GM12864 (cell line): Measurements from ENCODE around the gene ZNF350.
A peak's percentile ranks its signal among the peaks of the same experiment; 100 is the strongest.
"Not testable (repeated sequence)": the region's sequence is repeated elsewhere in the genome, so short reads cannot be mapped to it uniquely, and the experiment has no call there.

Source experiments
- DNase-seq: peaks from one replicate; pipeline ENCODE4 v3.0.0-alpha.2; 2011; ENCODE audit warnings: low read depth
- H3K4me3 ChIP-seq: 2 replicates; pipeline ENCODE4 v1.5.1; 2011; ENCODE audit warnings: mild to moderate bottlenecking, low read depth, low read length, control low read depth
- TF ChIP-seq, protein P1 (sequence below): IDR thresholded peaks from 2 replicates; pipeline ENCODE4 v1.5.1; 2011; ENCODE audit warnings: low read depth, mild to moderate bottlenecking, moderate library complexity, low read length, control low read depth, inconsistent platforms; ENCODE audit errors: missing control alignments

ZNF350 gene

DNA sequence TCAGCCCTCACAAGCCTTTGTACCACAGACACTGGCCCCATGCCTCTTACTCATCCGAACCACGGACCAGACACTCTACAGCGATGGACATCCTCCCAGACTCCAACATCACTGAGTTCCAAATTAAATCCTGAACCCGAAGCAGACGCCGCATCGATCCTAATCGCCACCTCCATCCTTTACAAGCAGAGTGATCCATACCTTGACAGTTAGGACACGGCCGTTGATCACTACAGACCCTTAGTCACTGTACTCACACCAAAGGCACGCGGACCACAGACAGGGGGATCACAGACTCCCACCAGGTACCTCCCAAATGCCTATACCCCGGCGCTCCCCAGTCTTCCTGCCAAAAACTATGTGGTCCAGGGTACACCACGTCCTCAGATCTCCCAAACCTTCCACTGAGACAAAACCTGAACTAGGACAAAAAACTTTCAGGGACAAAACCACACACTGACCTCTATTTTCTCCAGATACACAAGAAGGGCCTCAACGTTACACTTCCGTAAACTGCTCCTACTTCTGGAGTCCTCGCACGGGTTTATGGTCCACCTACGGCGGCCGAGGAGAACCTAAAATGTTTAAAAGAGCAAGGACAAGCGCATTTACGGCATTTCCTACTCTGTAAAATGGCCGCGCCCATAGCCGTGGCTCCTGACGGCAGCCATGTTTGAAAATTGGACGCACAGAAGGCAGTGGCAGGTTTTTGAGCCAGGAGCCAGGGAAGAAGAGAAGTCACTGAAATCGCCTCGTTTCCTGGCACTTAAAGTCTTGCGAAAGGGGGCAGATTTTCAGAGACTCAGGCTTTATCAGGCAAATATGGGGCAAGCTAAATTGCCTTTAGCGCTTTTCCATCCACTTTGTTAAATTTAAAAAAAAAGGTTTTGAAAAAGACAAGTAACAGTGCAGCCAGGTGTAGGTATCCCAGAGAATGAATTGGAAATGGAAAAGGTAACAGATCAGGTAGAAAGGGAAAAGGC lies at the start of gene ZNF350:
ZNF350 (minus strand) TSS at position 532 of the 983 bp plus-strand sequence. CDS start 12,480 bp downstream, outside the sequence.
- TF ChIP-seq, protein P1, sequence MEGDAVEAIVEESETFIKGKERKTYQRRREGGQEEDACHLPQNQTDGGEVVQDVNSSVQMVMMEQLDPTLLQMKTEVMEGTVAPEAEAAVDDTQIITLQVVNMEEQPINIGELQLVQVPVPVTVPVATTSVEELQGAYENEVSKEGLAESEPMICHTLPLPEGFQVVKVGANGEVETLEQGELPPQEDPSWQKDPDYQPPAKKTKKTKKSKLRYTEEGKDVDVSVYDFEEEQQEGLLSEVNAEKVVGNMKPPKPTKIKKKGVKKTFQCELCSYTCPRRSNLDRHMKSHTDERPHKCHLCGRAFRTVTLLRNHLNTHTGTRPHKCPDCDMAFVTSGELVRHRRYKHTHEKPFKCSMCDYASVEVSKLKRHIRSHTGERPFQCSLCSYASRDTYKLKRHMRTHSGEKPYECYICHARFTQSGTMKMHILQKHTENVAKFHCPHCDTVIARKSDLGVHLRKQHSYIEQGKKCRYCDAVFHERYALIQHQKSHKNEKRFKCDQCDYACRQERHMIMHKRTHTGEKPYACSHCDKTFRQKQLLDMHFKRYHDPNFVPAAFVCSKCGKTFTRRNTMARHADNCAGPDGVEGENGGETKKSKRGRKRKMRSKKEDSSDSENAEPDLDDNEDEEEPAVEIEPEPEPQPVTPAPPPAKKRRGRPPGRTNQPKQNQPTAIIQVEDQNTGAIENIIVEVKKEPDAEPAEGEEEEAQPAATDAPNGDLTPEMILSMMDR, result no peak
- peak within 1 kb of the TSS; percentile 60 for H3K4me3 ChIP-seq
- DNase-seq, result peak; percentile 93

DNA sequence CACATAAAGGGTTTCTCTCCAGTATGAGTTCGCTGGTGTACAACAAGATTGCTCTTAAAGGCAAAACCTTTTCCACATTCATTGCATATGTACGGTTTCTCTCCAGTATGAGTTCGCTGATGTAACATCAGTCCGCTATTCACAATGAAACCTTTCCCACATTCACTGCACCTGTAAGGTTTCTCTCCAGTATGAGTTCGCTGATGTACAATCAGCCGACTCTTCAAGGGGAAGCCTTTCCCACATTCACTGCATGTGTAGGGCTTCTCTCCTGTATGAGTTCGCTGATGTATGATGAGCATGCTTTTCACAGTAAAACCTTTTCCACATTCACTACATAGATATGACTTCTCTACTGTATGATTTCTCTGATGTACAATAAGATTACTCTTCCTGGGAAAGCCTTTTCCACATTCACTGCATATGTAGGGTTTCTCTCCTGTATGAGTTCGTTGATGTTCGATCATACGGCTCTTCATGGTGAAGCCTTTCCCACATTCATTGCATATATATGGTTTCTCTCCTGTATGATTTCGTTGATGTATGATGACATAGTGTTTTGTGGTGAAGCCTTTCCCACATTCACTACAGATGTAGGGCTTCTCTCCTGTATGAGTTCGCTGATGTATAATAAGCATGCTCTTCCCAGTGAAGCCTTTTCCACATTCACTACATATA lies 47.5 kb upstream of the ZNF350 start:
- no peak overlapping the region for H3K4me3 ChIP-seq
- no peak for DNase-seq

DNA sequence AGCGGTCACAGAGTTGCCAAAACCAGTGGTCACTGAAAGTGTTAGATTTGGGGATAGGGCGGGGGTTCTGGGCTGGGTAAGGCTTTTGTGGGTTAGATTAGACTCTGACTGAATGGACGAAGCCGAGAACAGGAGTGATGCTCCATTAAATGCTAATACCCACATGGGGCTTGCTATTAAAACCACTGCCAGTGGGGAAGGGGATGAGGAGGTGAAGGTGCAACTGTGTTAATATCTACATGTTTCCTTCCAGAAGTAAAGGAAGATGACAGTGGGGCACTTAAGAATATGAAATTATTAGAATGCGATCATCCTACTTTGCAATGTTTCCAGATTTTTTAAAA lies 42.1 kb upstream of the ZNF350 start:
- H3K4me3 ChIP-seq, result peak overlapping the region; percentile 97
- no peak for DNase-seq
- TF ChIP-seq, protein P1, result no peak

More for the DNA sequence above, 47.5 kb upstream of the ZNF350 start:
- TF ChIP-seq, protein P1, result no peak

DNA sequence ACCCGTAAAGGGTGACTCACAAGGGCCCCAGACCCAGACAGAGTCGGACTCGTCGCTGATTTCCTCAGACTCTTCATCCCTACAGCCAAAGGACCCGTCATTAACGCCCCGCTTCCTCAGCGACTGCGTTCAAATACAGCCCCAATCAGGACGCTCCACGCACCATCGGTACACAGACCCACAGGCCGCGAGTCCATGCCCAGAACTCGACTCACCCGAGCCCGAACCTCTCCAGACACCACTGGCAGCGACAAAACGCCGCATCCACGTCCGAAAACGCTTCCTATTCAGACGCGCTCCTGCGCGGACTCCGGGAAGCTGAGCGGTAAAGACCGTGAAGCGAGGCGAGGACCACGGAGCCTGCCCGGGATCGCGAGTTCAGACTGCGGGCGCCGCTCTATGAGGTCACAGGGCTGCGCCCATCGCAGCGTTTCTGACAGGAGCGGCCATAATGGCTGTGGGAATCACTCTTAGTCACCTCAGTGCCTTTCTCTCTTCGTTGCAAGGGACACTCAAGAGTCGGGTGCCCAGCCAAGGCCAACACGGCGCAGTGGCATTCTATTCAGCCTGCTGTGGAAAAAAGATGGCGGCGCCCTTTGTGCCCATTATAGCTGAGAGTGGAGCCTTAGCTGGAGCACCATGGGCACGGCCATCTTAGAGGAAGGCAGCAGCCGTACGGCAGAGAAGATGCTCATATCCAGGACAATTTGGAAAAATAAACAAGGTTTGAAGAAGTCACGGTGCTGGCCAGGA lies 41.6 kb upstream of the ZNF350 start, which contains the start of gene ZNF614:
ZNF614 (minus strand) TSS at position 353 of the 753 bp plus-strand sequence. CDS start 2,634 bp downstream, outside the sequence.
- peak within 1 kb of the TSS; percentile 97 for H3K4me3 ChIP-seq
- DNase-seq, result peak; percentile 56
- TF ChIP-seq, protein P1, result no peak

DNA sequence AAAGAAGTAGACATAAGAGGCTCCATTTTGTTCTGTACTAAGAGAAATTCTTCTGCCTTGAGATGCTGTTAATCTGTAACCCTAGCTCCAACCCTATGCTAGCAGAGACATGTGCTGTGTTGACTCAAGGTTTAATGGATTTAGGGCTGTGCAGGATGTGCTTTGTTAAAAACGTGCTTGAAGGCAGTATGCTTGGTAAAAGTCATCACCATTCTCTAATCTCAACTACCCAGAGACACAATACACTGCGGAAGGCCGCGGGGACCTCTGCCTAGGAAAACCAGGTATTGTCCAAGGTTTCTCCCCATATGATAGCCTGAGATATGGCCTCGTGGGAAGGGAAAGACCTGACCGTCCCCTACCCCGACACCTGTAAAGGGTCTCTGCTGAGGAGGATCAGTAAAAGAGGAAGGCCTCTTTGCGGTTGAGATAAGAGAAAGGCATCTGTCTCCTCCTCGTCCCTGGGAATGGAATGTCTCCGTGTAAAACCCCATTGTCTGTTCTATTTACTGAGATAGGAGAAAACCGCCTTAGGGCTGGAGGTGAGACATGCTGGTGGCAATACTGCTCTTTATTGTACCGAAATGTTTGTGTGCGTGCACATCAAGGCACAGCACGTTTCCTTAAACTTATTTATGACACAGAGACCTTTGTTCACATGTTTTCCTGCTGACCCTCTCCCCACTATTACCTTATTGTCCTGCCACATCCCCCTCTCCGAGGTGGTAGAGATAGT lies 39.8 kb upstream of the ZNF350 start:
- DNase-seq, H3K4me3 ChIP-seq: not testable (repeated sequence)

DNA sequence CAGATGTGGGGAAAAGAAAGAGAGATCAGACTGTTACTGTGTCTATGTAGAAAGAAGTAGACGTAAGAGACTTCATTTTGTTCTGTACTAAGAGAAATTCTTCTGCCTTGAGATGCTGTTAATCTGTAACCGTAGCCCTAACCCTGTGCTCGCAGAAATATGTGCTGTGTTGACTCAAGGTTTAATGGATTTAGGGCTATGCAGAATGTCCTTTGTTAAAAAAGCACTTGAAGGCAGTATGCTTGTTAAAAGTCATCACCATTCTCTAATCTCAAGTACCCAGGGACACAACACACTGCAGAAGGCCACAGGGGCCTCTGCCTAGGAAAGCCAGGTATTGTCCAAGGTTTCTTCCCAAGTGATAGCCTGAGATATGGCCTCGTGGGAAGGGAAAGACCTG lies 37.8 kb upstream of the ZNF350 start:
- DNase-seq, H3K4me3 ChIP-seq: not testable (repeated sequence)

DNA sequence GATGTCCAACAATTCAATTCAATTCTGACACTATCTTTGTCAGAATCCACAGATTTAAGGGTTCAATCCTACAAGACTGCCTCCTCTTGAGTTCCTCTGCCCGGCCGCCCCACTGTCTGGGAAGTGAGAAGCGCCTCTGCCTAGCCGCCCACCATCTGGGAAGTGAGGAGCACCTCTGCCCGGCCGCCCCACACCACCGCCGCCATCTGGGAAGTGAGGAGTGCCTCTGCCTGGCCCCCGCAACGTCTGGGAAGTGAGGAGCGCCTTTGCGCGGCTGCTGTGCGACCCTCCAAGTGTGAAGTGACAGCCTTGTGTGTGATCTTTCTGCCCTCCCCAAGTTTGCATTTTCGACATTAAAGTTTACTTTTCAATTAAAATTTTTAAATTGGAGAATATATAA lies 35.6 kb upstream of the ZNF350 start:
- TF ChIP-seq, protein P1, result no peak
- H3K4me3 ChIP-seq, result no peak overlapping the region
- DNase-seq, result no peak
